CD4-positive, alpha-beta T cell (primary cell): ENCODE results near the gene ZNF280D. TPM values are rescaled to one million over a fixed set of nuclear protein-coding genes. Genes with fewer than 3 reads are reported as not detected.

Experiments
- ATAC-seq: fragments of 200-7000 bp; cut with Tn5 transposase; one replicate; pipeline ENCODE4 v1.10.0; 2022; ENCODE audit warnings: mild to moderate bottlenecking; ENCODE audit not compliant: poor library complexity
- CTCF ChIA-PET: fragments of 350-600 bp; sonication (Branson Sonifier 250); formaldehyde crosslinking; loops from one replicate; lab custom pipeline; 2021; ENCODE audit warnings: antibody characterized with exemption, inconsistent platforms; lab: Charles Lee
- POLR2A ChIA-PET: fragments of 350-600 bp; sonication (Branson Sonifier 250); formaldehyde crosslinking; loops from one replicate; lab custom pipeline; 2021; ENCODE audit warnings: antibody characterized with exemption, inconsistent platforms; lab: Charles Lee
- DNase-seq, 14 experiments: peaks; one replicate each; pipeline ENCODE4 v3.0.0-alpha.2; 2013 to 2020; ENCODE audit warnings: mixed read lengths in 2 of 14
- H3K27ac ChIP-seq, 2 donors: one replicate each; pipeline versions ENCODE4 v1.5.1 to v1.7.0; 2013; ENCODE audit warnings: low read length in 2 of 2, low read depth in 1 of 2, mild to moderate bottlenecking in 1 of 2
- H3K27me3 ChIP-seq, 2 experiments: 1 replicate in 1 of 2; 2 replicates in 1 of 2; pipeline versions ENCODE4 v1.6.1 to v1.7.0; 2013; ENCODE audit warnings: low read length in 2 of 2, control low read depth in 1 of 2, mild to moderate bottlenecking in 1 of 2, moderate library complexity in 1 of 2; ENCODE audit not compliant: insufficient read depth in 2 of 2, control insufficient read depth in 1 of 2
- H3K36me3 ChIP-seq: one replicate; pipeline ENCODE4 v1.6.1; 2013; ENCODE audit warnings: low read length, control low read depth; ENCODE audit not compliant: insufficient read depth
- H3K4me1 ChIP-seq: one replicate; pipeline ENCODE4 v1.6.1; 2013; ENCODE audit warnings: low read length, control low read depth; ENCODE audit not compliant: insufficient read depth
- H3K4me3 ChIP-seq: one replicate; pipeline ENCODE4 v1.5.1; 2013; ENCODE audit warnings: mild to moderate bottlenecking, low read length, moderate library complexity
- H3K9me3 ChIP-seq, 2 experiments: 1 replicate in 1 of 2; 2 replicates in 1 of 2; pipeline versions ENCODE4 v1.6.1 to v1.7.0; 2013; ENCODE audit warnings: low read length in 2 of 2, mild to moderate bottlenecking in 2 of 2, control low read depth in 1 of 2, moderate library complexity in 1 of 2; ENCODE audit not compliant: control insufficient read depth in 1 of 2, insufficient read depth in 1 of 2
- H3K27ac Mint-ChIP-seq: one replicate; pipeline ENCODE4 v1.8.0; 2020; ENCODE audit warnings: mixed read lengths
- H3K27me3 Mint-ChIP-seq: one replicate; pipeline ENCODE4 v1.8.0; 2021; ENCODE audit warnings: mixed read lengths
- H3K36me3 Mint-ChIP-seq: one replicate; pipeline ENCODE4 v1.8.0; 2021; ENCODE audit warnings: low read depth, mixed read lengths
- H3K4me1 Mint-ChIP-seq: one replicate; pipeline ENCODE4 v1.8.0; 2021; ENCODE audit warnings: low read depth, mixed read lengths
- H3K4me3 Mint-ChIP-seq: one replicate; pipeline ENCODE4 v1.8.0; 2020; ENCODE audit warnings: mild to moderate bottlenecking, mixed read lengths
- H3K9me3 Mint-ChIP-seq: one replicate; pipeline ENCODE4 v1.8.0; 2020; ENCODE audit warnings: mixed read lengths
- intact Hi-C, 2 experiments: fragments of 100-400 bp; cut with DNase I in 1 of 2; cut with micrococcal nuclease in 1 of 2; formaldehyde crosslinking; loops; one replicate each; pipeline versions ENCODE4 v1.15.1 to v1.9.0; 2023 to 2025; cut with DNase I, micrococcal nuclease
- total RNA-seq, 174 experiments: library from RNA in 2 of 174; stranded (reverse) in 2 of 174; gene quantifications; one replicate each; pipeline ENCODE4 v1.2.3 and lab custom pipeline; 2021 to 2026
- TF ChIP-seq, protein P1 (sequence below): fragments of 200-600 bp; IDR thresholded peaks from one replicate; pipeline ENCODE4 v1.8.0; 2022; ENCODE audit warnings: antibody characterized with exemption, mild to moderate bottlenecking

ZNF280D gene
- total RNA-seq, 2 experiments from 2014 or later, result 27.2 to 30.3 TPM

DNA sequence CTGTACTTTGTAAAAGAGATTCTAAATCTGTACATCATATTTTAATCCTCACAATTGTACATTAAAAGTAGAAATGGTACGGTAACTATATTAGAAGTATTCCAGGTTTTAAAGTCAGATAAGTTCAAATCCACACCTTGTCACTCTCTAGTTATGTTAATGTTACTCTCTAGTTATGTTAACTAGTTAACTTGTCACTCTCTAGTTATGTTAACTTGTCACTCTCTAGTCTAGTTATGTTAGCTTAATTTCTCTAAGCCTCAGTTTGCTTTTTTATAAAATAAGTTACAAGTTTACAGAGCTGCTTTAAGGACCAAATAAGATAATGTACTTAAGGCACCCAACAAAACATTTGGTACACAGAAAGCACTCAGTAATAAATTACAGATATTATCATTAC lies 42.6 kb downstream of the ZNF280D start:
- Mint-ChIP-seq H3K4me1 (no peaks in the 10 kb centered on the region), H3K36me3 (peaks cover 21% of the 10 kb centered on the region), H3K4me3 (no peak overlapping the region), H3K27ac (no peak overlapping the region), H3K9me3 (no peaks in the 10 kb centered on the region), H3K27me3 (no peaks in the 10 kb centered on the region)
- H3K4me3 ChIP-seq, result no peak overlapping the region
- TF ChIP-seq, protein P1, sequence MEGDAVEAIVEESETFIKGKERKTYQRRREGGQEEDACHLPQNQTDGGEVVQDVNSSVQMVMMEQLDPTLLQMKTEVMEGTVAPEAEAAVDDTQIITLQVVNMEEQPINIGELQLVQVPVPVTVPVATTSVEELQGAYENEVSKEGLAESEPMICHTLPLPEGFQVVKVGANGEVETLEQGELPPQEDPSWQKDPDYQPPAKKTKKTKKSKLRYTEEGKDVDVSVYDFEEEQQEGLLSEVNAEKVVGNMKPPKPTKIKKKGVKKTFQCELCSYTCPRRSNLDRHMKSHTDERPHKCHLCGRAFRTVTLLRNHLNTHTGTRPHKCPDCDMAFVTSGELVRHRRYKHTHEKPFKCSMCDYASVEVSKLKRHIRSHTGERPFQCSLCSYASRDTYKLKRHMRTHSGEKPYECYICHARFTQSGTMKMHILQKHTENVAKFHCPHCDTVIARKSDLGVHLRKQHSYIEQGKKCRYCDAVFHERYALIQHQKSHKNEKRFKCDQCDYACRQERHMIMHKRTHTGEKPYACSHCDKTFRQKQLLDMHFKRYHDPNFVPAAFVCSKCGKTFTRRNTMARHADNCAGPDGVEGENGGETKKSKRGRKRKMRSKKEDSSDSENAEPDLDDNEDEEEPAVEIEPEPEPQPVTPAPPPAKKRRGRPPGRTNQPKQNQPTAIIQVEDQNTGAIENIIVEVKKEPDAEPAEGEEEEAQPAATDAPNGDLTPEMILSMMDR, result no peak
- no peak overlapping the region for H3K27ac ChIP-seq
- ChIA-PET POLR2A (no interaction called here), CTCF (no interaction called here)
- peaks cover 12% of the 10 kb centered on the region for H3K36me3 ChIP-seq
- H3K9me3 ChIP-seq, result no peaks in the 10 kb centered on the region
- H3K27me3 ChIP-seq, result no peaks in the 10 kb centered on the region
- ATAC-seq, result no peak
- DNase-seq, result no peak
- intact Hi-C loops, result no loop called here
- H3K4me1 ChIP-seq, result no peaks in the 10 kb centered on the region

DNA sequence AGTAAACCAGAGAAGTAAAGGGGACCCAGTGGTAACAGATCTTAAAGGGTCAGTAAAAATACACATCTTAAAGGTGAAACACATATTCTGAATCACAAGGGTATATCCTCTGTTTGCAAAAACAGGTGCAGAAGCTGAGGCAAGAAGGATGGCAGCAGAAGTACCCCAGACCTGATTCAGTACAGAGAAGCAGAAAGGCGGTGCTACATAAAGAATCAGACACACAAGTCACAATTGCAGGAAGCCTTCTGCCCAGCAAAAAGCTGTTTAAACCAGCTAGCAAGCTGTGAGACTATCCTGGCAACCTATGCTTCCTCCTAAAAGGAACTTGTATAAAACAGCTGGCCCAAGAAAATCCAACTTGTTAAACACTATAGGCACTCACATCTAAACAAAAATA lies 49.4 kb downstream of the ZNF280D start:
- no peak overlapping the region for H3K27ac Mint-ChIP-seq
- Histone ChIP-seq H3K4me3 (no peak overlapping the region), H3K36me3 (peaks cover 6% of the 10 kb centered on the region), H3K27me3 (no peaks in the 10 kb centered on the region), H3K4me1 (no peaks in the 10 kb centered on the region), H3K9me3 (no peaks in the 10 kb centered on the region), H3K27ac (no peak overlapping the region)
- TF ChIP-seq, protein P1, result no peak
- CTCF ChIA-PET, result no interaction called here
- no peaks in the 10 kb centered on the region for H3K27me3 Mint-ChIP-seq
- POLR2A ChIA-PET, result interaction anchor here (0.7 kb wide), 1 partner anchor 9 kb away, joined by 4 read pairs; no protein-coding TSS in a partner anchor
- no peak overlapping the region for H3K4me3 Mint-ChIP-seq
- no peaks in the 10 kb centered on the region for H3K9me3 Mint-ChIP-seq
- ATAC-seq, result no peak
- intact Hi-C loops, result no loop called here
- no peaks in the 10 kb centered on the region for H3K4me1 Mint-ChIP-seq
- peaks cover 40% of the 10 kb centered on the region for H3K36me3 Mint-ChIP-seq
- DNase-seq, result no peak

- Mint-ChIP-seq H3K4me1 (no peaks in the 10 kb centered on the region), H3K4me3 (no peak overlapping the region), H3K27me3 (no peaks in the 10 kb centered on the region), H3K27ac (no peak overlapping the region), H3K36me3 (peaks cover 47% of the 10 kb centered on the region), H3K9me3 (no peaks in the 10 kb centered on the region)
- H3K9me3 ChIP-seq, result no peaks in the 10 kb centered on the region
- H3K4me1 ChIP-seq, result no peaks in the 10 kb centered on the region
- no peaks in the 10 kb centered on the region for H3K27me3 ChIP-seq
- DNase-seq (no peak), ATAC-seq (no peak)
- TF ChIP-seq, protein P1, result no peak
- no peak overlapping the region for H3K4me3 ChIP-seq
- POLR2A ChIA-PET, result no interaction called here
- H3K27ac ChIP-seq, result no peak overlapping the region
- CTCF ChIA-PET, result interaction anchor here (1.6 kb wide), 1 partner anchor 26 kb away, joined by 3 read pairs; no protein-coding TSS in a partner anchor
- peaks cover 5% of the 10 kb centered on the region for H3K36me3 ChIP-seq
- intact Hi-C loops, result no loop called here
These were observed 52.2 kb downstream of the ZNF280D start for GRCh38 chr15:56681113-56681512.
